PC-9 (cell line): ENCODE data around the gene GLRA1.

Experiments
- CTCF ChIP-seq: fragments of 200-600 bp; sonication (generic); conservative IDR thresholded peaks from 2 replicates; pipeline ENCODE4 v1.6.1; 2017; ENCODE audit warnings: mixed run types, antibody characterized with exemption, mild to moderate bottlenecking, moderate library complexity
- EZH2 ChIP-seq: fragments of 200-600 bp; sonication (generic); IDR thresholded peaks from 2 replicates; pipeline ENCODE4 v1.8.0; 2017; ENCODE audit warnings: antibody characterized with exemption, low read depth

DNA sequence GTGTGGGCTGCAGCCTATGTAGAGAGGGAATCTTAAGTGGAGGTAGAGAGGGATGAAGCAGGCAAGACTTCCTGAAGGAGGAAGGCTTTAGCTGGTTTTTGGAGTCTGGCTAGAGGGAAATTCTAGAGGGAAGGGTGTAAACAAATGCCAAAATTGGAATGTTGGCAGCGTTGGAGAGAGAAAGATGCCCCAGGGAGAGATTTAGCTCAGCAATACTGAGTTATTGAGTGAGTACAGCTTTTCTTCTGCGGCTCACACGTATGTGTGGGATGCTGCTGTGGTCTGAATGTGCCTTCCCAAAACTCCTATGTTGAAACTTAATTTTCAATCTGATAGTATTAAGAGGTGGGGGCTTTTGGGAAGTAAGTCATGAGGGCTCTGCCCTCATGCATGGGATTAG lies 24.5 kb upstream of the GLRA1 start:
- TF ChIP-seq CTCF (no peak), EZH2 (no peak)
